Fibroblast of lung (primary cell): ENCODE results near the gene SDE2.

Experiments
- EZH2 ChIP-seq: IDR thresholded peaks from 2 replicates; pipeline ENCODE4 v1.5.1; 2012; ENCODE audit warnings: low read length, control low read depth, mild to moderate bottlenecking; ENCODE audit errors: missing control alignments
- TF ChIP-seq, protein P1 (sequence below), 2 donors: IDR thresholded peaks in 1 of 2; conservative IDR thresholded peaks in 1 of 2; 1 replicate in 1 of 2; 2 replicates in 1 of 2; pipeline ENCODE4 v1.5.1; 2011 to 2012; ENCODE audit warnings: low read length in 2 of 2, control low read depth in 1 of 2, inconsistent platforms in 1 of 2, low read depth in 1 of 2, mild to moderate bottlenecking in 1 of 2

DNA sequence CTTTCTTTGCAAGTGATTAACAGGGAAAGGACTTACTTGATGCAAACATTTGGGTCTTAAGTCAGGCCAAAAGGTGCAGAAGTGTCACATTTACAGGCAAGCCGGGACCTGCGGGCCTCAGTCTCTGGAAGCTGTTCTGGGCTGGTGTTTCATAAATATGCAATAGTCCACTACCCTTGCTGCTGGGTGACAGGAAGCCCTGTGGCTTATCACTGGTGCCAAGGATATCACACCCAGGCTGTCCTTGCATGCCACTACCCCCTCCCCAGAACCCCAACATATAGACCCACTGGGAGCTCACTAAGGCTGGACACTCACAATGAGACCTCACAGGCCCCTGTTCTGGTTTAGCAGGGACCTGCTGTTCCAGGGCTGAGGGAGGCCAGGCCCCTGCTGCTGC, 54.8 kb downstream of the SDE2 start:
- TF ChIP-seq, protein P1, sequence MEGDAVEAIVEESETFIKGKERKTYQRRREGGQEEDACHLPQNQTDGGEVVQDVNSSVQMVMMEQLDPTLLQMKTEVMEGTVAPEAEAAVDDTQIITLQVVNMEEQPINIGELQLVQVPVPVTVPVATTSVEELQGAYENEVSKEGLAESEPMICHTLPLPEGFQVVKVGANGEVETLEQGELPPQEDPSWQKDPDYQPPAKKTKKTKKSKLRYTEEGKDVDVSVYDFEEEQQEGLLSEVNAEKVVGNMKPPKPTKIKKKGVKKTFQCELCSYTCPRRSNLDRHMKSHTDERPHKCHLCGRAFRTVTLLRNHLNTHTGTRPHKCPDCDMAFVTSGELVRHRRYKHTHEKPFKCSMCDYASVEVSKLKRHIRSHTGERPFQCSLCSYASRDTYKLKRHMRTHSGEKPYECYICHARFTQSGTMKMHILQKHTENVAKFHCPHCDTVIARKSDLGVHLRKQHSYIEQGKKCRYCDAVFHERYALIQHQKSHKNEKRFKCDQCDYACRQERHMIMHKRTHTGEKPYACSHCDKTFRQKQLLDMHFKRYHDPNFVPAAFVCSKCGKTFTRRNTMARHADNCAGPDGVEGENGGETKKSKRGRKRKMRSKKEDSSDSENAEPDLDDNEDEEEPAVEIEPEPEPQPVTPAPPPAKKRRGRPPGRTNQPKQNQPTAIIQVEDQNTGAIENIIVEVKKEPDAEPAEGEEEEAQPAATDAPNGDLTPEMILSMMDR (conservative IDR thresholded peaks at IDR 0.05 in 1 of 2, IDR thresholded peaks at IDR 0.05 in 1 of 2; ENCODE audit: low read depth in 1 of 2, low read length in 2 of 2): no peak
- no peak for TF ChIP-seq EZH2
